ENCODE data around the gene HAUS6.
"Not testable (repeated sequence)": the region's sequence is repeated elsewhere in the genome, so short reads cannot be mapped to it uniquely, and the experiment has no call there.

Gene HAUS6

DNA sequence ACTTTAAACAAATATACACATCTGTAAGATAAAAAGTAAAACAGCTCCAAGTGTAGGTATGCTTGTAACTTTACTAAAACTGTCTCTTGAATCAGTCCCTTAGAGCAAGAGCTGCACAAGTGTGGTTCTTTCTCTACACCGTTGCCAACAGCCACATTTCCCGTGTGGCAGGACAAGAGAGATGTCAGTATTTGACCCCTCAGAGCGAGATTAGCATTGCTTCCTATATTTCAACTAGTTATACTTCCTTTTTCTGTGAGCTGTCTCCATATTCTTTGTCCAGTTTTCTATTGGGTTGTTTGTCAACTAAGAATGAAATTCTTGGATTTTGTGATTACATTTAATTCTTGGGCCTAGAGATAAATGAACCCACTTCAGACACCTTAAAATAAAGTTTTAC lies 16.5 kb upstream of the HAUS6 start:
- DNase-seq (ENCODE audit: extremely low read depth in 1 of 2, low read depth in 1 of 2): no peak

DNA sequence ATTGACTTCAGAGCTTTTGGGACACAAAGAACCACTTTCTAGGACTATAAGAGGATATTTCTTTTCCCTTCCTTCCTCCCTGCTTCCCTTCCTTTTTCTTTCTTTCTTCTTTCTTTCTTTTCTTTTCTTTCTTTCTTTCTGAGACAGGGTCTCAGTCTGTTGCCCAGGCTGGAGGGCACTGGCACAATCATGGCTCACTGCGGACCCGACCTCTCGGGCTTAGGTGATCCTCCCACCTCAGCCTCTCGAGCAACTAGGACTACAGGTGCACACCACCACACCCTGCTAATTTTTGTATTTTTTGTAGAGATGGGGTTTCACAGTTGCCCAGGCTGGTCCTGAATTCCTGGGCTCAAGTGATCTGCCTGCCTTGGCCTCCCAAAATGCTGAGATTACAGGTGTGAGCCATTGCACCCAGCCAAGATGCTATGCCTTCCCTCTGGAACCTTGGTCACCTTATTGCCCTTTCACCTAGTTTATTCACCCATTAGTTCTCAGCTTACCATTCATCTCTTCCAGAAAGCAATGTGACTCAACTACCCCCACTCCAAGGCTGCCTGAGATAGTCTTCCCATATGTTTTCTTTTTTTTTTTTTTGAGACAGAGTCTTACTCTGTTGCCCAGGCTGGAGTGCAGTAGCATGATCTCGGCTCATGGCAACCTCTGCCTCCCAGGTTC lies 14.5 kb upstream of the HAUS6 start:
- DNase-seq (ENCODE audit: extremely low read depth in 1 of 2, low read depth in 1 of 2): no peak

DNA sequence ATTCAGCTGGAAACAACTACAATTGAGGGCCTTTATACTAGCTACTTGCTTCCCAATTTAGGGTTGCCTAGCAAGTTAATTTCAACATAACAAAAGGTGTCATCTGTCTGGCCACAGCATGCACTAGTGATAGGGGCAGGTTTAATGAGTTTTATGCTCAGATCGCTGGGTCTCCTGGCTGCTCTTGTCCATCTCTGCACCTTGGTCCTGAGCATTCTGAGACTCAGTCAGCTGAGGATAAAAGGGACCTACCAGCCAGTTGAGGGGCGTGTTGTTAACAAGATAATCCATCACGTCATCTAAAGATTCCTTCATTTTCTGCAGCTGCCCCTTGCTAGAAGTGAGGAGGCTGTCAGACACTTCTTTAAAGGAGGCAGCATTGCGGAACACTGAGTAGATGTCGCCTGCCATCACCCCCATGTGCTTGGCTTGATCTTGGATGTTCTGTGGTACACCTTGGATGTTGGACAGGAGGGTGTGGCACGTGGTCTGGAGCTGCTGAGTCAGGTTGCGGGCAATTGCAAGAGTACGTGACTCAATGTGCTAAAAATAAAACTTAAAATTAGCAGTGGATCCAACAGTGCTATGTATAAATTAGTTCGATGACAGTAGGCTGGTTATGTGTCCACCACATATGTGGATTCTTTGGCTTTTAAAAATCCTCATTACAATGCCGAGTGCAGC lies 13.5 kb upstream of the HAUS6 start:
- DNase-seq (ENCODE audit: extremely low read depth in 1 of 2, low read depth in 1 of 2): no peak

DNA sequence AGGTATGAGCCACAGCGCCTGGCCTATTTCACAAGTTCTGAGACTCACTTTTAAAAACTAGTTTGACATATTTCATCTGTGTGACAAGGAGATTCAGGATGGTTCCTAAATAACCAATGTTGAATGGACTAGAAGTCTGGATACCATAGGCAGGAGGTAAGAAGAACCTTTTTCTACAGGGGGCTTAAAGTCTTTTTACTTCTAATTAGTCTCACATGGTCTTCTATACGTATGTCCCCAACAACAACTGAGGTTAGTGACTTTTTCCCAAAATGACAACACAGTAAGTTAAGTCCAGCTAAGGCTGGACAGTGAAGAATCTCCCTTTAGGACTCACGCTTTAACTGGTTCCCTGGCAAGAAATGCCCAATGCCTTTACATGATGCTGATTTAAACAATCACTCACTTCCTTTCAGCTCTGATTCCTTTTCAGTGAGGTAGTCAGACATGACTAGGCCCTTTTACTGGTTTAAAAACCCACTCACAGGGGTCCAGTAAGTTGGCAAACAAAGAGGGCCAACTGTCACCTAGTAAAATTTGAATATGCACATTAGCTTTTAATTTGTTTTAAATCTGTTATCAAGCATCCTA lies 12.1 kb upstream of the HAUS6 start:
- DNase-seq (ENCODE audit: extremely low read depth in 1 of 2, low read depth in 1 of 2): no peak

DNA sequence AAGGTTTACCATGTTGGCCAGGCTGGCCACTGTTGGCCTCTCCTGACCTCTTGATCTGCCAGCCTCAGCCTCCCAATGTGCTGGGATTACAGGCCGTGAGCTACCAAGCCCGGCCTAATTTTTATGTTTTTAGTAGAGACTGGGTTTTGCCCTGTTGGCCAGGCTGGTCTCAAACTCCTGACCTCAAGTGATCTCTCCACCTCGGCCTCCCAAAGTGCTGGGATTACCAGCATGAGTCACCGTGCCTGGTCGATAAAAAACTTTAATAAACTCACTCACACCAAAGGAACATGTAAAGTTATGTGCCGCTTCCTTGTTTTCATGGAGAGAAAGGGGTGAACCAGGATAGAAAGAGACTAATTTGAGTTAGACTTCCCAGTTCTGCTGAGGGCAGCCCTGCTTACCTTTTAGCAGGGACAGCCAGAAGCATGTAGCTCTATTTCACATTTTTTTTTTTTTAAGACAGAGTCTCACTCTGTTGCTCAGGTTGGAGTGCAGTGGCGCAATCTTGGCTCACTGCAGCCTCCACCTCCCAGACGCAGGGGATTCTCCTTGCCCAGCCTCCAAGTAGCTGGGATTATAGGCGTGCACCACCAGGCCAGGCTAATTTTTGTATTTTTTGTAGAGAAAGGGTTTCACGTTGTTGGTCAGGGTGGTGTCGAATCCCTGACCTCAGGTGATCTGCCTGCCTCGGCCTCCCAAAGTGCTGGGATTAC lies 11.4 kb upstream of the HAUS6 start:
- DNase-seq (ENCODE audit: extremely low read depth in 1 of 2, low read depth in 1 of 2): no peak

DNA sequence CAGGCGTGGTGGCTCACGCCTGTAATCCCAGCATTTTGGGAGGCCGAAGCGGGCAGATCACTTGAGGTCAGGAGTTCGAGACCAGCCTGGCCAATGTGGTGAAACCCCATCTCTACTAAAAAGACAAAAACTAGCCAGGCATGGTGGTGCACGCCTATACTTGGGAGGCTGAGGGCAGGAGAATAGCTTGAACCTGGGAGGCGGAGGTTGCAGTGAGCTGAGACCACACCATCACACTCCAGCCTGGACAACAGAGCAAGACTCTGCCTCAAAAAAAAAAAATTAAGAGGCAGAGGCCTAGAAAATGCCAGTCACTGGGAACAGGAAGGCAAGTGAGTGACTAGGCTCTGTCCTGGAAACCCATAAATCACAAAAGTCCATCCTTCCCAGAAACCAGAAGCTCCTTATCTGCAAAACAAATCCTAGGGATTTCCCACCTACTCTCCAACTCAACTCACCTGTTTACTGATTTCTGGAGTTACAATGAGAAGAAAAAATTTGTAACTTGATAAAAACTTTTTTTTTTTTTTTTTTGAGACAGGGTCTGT lies 10.4 kb upstream of the HAUS6 start:
- not testable (repeated sequence) for DNase-seq (ENCODE audit: extremely low read depth in 1 of 2, low read depth in 1 of 2)

DNA sequence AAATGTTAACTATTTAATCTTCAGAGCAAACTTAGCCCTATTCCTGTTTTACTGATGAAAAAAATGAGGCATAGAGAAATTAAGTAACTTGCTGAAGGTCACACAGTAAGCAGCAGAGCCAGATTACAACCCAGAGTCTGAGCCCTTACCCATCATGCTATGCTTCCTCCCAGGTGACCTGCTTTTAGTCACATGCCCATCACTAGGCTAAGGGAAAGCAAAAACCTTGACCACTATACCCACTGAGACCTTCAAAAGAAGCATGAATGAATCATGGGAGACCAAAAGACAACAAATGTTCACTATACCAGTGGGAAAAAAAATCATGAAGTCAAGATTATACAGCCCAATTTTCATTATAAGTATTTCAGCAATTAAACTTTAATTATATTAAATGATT lies 5.3 kb upstream of the HAUS6 start:
- DNase-seq (ENCODE audit: extremely low read depth in 1 of 2, low read depth in 1 of 2): no peak

DNA sequence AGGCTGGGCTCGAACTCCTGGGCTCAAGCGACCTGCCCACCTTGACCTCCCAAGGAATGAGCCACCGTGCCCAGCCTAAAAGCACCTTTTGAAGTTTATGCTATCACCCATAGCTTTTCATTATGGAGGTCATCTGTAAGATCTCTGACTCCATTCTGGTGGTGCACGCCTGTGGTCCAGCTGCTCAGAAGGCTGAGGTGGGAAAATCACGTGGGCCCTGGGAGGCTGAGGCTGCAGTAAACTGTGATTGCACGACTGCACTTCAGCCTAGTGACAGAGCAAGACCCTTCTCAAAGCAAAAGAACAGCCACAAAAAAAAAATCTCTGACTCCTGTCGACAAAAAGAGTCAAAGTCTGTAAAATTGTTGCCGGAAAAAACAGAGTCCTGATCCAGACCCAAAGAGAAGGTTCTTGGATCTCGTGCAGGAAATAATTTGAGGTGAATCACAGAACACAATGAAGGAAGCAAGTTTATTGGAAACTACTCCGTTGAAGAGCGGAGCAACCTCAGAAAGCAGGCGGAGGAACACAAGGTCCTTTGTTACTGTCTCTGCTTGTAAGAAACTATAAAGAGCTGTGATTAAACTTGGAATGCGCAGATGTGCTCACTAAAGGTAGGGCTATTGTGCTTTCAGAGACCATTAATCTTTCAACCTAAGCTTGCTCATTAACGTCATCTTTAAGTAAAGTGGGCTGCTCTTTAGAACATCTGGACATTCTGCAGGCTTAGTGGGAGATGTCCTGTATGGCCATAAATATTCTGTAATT lies 2.0 kb upstream of the HAUS6 start:
- DNase-seq (ENCODE audit: extremely low read depth in 1 of 2, low read depth in 1 of 2): no peak

DNA sequence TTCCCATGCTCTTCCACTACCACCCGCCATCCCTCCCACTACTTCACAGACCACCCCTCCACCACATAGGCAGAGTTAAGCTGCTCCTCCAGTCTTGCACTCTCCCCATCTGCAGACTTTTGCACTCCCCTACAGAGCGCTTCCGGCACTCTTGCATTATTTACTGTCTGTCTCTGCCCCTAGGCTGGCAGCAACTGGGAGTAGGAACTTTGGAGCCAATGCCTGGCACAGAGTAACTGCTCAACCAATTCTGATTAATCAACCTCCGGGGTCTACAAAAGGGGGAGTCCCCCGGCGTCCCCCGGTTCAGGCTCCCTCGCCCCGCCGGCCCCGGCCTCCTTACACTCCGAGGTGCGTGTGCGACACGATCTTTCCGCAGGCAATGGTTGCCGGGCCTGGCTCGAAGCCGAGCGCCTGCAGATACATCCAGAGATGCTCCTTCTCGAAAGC lies 498 bp downstream of the HAUS6 start:
- no peak for DNase-seq (ENCODE audit: extremely low read depth in 1 of 2, low read depth in 1 of 2)

DNA sequence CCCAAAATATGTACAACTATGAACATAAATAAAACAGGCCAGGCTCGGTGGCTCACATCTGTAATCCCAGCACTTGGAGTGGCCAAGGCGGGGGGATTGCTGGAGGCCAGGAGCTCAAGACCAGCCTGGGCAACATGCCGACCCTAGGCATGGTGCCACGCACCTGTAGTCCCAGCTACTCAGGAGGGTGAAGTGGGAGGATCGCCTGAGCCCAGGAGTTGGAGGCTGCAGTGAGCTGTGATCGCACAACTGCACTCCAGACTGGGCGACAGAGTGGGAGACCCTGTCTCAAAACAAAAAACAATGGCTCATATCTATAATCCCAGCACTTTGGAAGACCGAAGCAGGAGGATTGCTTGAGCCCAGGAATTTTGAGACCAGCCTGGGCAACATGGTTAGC lies 1.5 kb downstream of the HAUS6 start:
- DNase-seq (ENCODE audit: extremely low read depth in 1 of 2, low read depth in 1 of 2): no peak

DNA sequence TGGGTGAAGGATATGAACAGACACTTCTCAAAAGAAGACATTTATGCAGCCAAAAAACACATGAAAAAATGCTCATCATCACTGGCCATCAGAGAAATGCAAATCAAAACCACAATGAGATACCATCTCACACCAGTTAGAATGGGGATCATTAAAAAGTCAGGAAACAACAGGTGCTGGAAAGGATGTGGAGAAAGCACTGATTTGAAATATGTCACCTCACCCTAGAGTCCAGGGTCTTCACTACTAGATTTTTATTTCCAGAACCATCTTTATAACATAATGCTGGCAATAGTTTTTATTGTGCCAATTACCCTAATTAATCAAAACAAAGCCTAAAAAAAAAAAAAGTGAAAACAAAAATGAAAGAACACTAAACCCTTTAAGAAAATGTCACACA lies 5.3 kb downstream of the HAUS6 start:
- DNase-seq (ENCODE audit: extremely low read depth in 1 of 2, low read depth in 1 of 2): not testable (repeated sequence)

DNA sequence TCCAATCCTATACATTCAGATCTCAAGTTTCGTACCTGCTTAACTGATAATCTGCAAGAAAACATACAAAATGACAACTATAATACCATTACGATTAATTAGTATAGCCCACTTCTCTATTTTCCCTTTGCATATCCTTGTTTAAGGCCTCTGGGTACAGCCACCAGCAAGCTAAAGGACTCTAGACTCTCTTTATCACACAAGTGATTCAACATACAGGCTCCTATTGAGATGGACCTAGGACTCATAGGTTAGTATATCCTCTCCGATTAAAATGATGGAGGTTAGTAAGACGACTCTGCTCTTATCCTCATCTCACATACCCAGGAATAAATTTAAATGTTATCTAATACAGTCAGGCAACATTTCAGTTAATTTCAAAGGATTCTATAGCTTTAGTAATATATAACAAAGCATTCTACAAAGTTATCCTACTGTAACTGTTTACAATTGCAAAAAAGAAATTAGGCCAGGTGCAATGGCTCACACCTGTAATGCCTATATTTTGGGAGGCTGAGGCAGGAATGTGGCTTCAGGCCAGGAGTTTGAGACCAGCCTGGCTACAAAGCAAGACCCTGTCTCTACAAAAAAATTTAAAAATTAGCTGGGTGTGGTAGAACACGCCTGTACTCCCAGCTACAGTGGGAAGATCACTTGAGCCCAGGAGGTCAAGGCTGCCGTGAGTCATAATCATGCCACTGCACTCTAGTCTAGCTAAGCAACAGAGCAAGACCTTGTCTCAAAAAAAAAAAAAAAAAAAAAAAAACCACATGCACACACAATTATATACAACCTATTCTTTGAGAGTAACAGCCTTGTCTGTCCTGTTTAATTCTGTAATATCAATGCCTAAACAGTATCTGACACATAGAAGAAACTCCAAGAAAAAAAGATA lies 15.4 kb downstream of the HAUS6 start:
- no peak for DNase-seq (ENCODE audit: extremely low read depth in 1 of 2, low read depth in 1 of 2)

DNA sequence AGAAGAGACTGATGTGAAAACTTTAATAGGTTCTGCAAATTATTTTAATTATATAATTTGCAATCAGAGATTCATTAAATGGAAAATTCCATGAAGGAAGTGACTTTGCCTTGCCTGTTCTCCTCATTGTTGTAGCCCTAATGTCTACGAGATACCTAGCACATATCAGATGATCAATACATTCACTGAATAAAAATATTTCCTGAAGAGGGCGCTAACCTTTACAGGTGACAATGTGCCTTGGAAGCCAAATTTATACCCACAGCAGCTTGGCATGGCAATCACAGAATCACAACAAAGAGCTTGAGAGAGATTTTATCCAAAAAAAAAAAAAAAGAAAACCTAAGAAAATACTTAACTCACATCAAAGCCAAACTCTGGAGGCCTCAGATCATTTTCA lies 17.4 kb downstream of the HAUS6 start:
- DNase-seq (ENCODE audit: extremely low read depth in 1 of 2, low read depth in 1 of 2): no peak

DNA sequence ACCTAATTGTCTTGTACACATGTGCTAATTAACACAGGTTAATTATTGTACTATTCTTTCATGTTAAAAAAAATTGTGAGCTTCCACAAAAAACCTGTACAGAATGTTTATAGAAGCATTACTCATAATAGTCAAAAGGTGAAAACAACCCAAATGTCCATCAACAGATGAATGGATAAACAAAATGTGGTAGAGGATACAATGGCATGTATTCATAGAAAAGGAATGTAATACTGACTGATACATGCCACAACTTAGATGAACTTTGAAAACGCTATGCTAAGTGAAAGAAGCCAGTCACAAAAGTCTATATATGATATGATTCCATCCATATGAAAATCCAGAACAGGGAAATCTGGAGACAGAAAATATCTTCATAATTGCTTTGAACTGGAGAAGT lies 27.9 kb downstream of the HAUS6 start:
- no peak for DNase-seq (ENCODE audit: extremely low read depth in 1 of 2, low read depth in 1 of 2)

DNA sequence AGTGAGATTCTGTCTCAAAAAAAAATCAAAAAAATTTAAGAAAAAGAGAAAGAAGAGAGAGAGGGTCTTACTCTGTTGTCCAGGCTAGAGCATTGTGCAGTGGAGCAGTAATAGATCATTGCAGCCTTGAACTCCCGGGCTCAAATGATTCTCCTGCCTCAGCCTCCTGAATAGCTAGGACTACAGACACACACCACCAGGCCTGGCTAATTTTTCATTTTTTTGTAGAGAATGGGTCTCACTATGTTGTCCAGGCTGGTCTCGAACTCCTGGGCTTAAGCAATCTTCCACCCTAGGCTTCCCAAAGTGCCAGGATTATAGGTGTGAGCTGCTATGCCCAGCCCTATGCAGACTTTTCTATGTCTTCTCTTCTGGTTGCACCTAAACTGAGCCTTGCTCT lies 28.5 kb downstream of the HAUS6 start:
- DNase-seq (ENCODE audit: extremely low read depth in 1 of 2, low read depth in 1 of 2): no peak

DNA sequence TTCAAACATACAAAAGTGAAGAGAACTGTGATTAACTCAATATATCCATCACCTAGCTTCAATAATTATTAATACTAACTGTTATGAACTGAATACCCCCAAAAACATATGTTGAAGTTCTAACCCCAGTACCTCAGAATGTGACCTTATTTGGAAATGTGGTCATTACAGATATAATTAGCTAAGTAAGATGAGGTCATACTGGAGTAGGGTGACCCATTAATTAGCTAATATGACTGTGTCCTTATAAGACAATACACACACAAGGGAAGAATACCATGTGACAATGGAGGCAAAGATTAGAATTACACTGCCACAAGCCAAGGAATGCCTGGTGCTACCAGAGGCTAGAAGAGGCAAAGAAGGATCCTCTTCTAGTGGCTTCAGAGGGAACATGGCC lies 45.7 kb downstream of the HAUS6 start:
- no peak for DNase-seq (ENCODE audit: extremely low read depth in 1 of 2, low read depth in 1 of 2)

DNA sequence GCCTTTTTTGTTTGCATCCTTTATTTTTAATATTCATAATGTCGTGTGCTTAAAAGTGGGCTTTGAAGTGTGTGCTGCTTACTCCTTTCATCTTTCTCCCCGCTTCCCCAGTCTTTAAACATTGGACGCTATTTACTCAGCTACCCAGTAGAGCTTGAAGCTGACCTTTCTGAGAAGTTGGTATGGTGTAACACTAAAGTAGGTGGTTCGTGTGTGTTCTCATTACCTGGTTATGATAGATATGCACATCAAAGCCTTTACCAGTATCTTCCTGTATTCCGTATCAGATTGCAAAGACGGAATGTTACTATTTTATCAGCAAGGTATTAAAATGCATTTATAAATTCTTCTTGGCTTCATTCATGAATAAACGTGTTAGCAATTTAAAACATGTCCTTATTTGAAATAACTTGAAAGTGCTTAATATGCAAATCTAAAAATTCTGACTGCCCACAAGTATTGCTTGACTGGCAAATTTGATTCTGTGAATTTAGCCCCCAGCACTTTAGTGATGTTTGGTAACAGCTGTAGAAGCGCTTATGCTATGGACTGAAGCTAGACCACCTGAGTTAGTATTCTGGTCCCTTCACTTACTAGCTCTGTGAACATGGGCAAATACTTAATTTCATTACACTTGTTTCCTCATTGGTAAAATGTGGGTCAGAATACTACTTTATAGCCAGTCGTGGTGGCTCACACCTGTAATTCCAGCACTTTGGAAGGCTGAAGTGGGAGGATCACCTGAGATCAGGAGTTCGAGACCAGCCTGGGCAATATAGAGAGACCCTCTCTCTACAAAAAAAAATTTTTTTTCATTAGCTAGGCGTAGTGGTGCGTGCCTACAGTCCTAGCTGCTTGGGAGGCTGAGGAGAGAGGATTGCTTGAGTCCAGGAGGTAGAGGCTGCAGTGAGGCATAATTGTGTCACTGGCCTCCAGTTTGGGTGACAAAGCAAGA lies 51.8 kb downstream of the HAUS6 start:
- DNase-seq (ENCODE audit: extremely low read depth in 1 of 2, low read depth in 1 of 2): no peak

DNA sequence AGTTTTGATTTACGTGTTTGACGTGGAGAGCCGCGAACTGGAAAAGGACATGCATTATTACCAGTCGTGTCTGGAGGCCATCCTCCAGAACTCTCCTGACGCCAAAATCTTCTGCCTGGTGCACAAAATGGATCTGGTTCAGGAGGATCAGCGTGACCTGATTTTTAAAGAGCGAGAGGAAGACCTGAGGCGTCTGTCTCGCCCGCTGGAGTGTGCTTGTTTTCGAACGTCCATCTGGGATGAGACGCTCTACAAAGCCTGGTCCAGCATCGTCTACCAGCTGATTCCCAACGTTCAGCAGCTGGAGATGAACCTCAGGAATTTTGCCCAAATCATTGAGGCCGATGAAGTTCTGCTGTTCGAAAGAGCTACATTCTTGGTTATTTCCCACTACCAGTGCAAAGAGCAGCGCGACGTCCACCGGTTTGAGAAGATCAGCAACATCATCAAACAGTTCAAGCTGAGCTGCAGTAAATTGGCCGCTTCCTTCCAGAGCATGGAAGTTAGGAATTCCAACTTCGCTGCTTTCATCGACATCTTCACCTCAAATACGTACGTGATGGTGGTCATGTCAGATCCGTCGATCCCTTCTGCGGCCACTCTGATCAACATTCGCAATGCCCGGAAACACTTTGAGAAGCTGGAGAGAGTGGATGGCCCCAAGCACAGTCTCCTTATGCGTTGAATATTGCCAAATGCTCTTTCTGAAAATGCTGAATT lies 52.6 kb downstream of the HAUS6 start:
- DNase-seq (ENCODE audit: extremely low read depth in 1 of 2, low read depth in 1 of 2): no peak

All from stimulated activated CD8-positive, alpha-beta memory T cell treated with anti-CD3 and anti-CD28 coated beads, Interleukin-7, amount 100 ng/mL, for 48 hours (primary cell).